CD4-positive, CD25-positive, alpha-beta regulatory T cell (primary cell): ENCODE results near the gene TOM1L2. TPM values are rescaled to one million over a fixed set of nuclear protein-coding genes. Genes with fewer than 3 reads are reported as not detected.

ENCODE experiments used
- ATAC-seq, 2 donors: fragments of 150-1000 bp; cut with Tn5 transposase; one replicate each; pipeline ENCODE4 v1.10.0; 2021; ENCODE audit warnings: low read depth in 2 of 2, moderate number of reproducible peaks in 2 of 2, moderate library complexity in 1 of 2
- DNase-seq, 3 donors: peaks; one replicate each; pipeline versions ENCODE4 v3.0.0 to v3.0.0-alpha.2; 2012 to 2022; ENCODE audit warnings: mixed read lengths in 1 of 3
- H3K27ac ChIP-seq: one replicate; pipeline ENCODE4 v1.7.0; 2013; ENCODE audit warnings: mild to moderate bottlenecking, low read length; ENCODE audit not compliant: insufficient read depth, poor library complexity, severe bottlenecking
- H3K27me3 ChIP-seq: one replicate; pipeline ENCODE4 v1.7.0; 2013; ENCODE audit warnings: low read length; ENCODE audit not compliant: control insufficient read depth, insufficient read depth
- H3K36me3 ChIP-seq: one replicate; pipeline ENCODE4 v1.7.0; 2013; ENCODE audit warnings: mild to moderate bottlenecking, low read length, moderate library complexity; ENCODE audit not compliant: control insufficient read depth, insufficient read depth
- H3K4me1 ChIP-seq: 2 replicates; pipeline ENCODE4 v1.7.0; 2013; ENCODE audit warnings: mild to moderate bottlenecking, low read length; ENCODE audit not compliant: insufficient read depth, control insufficient read depth, poor library complexity, severe bottlenecking
- H3K4me3 ChIP-seq: one replicate; pipeline ENCODE4 v1.7.0; 2013; ENCODE audit warnings: low read depth, mild to moderate bottlenecking, low read length, moderate library complexity
- H3K9me3 ChIP-seq, 2 experiments: 1 replicate in 1 of 2; 2 replicates in 1 of 2; pipeline ENCODE4 v1.7.0; 2013; ENCODE audit warnings: low read length in 2 of 2, mild to moderate bottlenecking in 1 of 2, moderate library complexity in 1 of 2; ENCODE audit not compliant: control insufficient read depth in 2 of 2
- H3K27ac Mint-ChIP-seq, 3 donors: one replicate each; pipeline ENCODE4 v1.8.0; 2020 to 2022; ENCODE audit warnings: mild to moderate bottlenecking in 3 of 3, mixed read lengths in 3 of 3, moderate library complexity in 2 of 3
- H3K27me3 Mint-ChIP-seq: one replicate; pipeline ENCODE4 v1.8.0; 2022; ENCODE audit warnings: mild to moderate bottlenecking, mixed read lengths
- H3K36me3 Mint-ChIP-seq: one replicate; pipeline ENCODE4 v1.8.0; 2020; ENCODE audit warnings: mixed read lengths
- H3K4me1 Mint-ChIP-seq, 4 donors: one replicate each; pipeline ENCODE4 v1.8.0; 2020 to 2022; ENCODE audit warnings: mixed read lengths in 4 of 4, mild to moderate bottlenecking in 1 of 4
- H3K4me3 Mint-ChIP-seq, 4 donors: one replicate each; pipeline ENCODE4 v1.8.0; 2020 to 2022; ENCODE audit warnings: mild to moderate bottlenecking in 4 of 4, mixed read lengths in 4 of 4, moderate library complexity in 3 of 4
- H3K9me3 Mint-ChIP-seq, 7 donors: one replicate each; pipeline ENCODE4 v1.8.0; 2020 to 2022; ENCODE audit warnings: mixed read lengths in 7 of 7, mild to moderate bottlenecking in 3 of 7, moderate library complexity in 2 of 7
- polyA plus RNA-seq, 4 donors: library from polyadenylated mRNA; unstranded; fragments of 300-500 nt; fragmentation: Illumina TruSeq; gene quantifications; one replicate each; pipeline ENCODE4 v1.2.3, GENCODE V29; 2021
- total RNA-seq: library from RNA; stranded (reverse); gene quantifications from one replicate; pipeline ENCODE4 v1.2.3, GENCODE V29; 2022

Gene TOM1L2
- total and polyA plus RNA-seq, 5 donors from 2014 or later, result 4.0 to 50.8 (median 6.7) TPM

GRCh38 chr17:17800504-17801021 lies 171.6 kb downstream of the TOM1L2 start:
- ATAC-seq (no peak), DNase-seq (no peak)
- no peak overlapping the region for H3K27ac Mint-ChIP-seq
- Histone ChIP-seq H3K36me3 (no peaks in the 10 kb centered on the region), H3K27me3 (no peaks in the 10 kb centered on the region), H3K4me1 (no peaks in the 10 kb centered on the region), H3K9me3 (no peaks in the 10 kb centered on the region), H3K4me3 (no peak overlapping the region), H3K27ac (no peak overlapping the region)
- H3K36me3 Mint-ChIP-seq, result peaks cover 9% of the 10 kb centered on the region
- no peak overlapping the region for H3K4me3 Mint-ChIP-seq
- H3K27me3 Mint-ChIP-seq, result no peaks in the 10 kb centered on the region
- no peaks in the 10 kb centered on the region for H3K9me3 Mint-ChIP-seq
- H3K4me1 Mint-ChIP-seq, result no peaks in the 10 kb centered on the region

GRCh38 chr17:17798573-17799255 lies 173.5 kb downstream of the TOM1L2 start:
- H3K9me3 Mint-ChIP-seq, result no peaks in the 10 kb centered on the region
- H3K27me3 Mint-ChIP-seq, result no peaks in the 10 kb centered on the region
- H3K36me3 Mint-ChIP-seq, result peaks cover 2% of the 10 kb centered on the region
- no peak overlapping the region for H3K27ac Mint-ChIP-seq
- peaks cover 0 to 4% (median 2%) of the 10 kb centered on the region in 4 donors for H3K4me1 Mint-ChIP-seq
- Histone ChIP-seq H3K4me1 (peaks cover 2% of the 10 kb centered on the region), H3K9me3 (no peaks in the 10 kb centered on the region), H3K27me3 (no peaks in the 10 kb centered on the region), H3K36me3 (no peaks in the 10 kb centered on the region), H3K4me3 (no peak overlapping the region), H3K27ac (no peak overlapping the region)
- DNase-seq, result no peak
- no peak for ATAC-seq
- no peak overlapping the region for H3K4me3 Mint-ChIP-seq

GRCh38 chr17:17798010-17798556 lies 174.1 kb downstream of the TOM1L2 start:
- Mint-ChIP-seq H3K27me3 (no peaks in the 10 kb centered on the region), H3K9me3 (no peaks in the 10 kb centered on the region), H3K36me3 (no peaks in the 10 kb centered on the region), H3K27ac (no peak overlapping the region), H3K4me3 (no peak overlapping the region), H3K4me1 (peaks cover 0 to 10% (median 4%) of the 10 kb centered on the region in 4 donors)
- Histone ChIP-seq H3K36me3 (no peaks in the 10 kb centered on the region), H3K9me3 (no peaks in the 10 kb centered on the region), H3K4me1 (peaks cover 8% of the 10 kb centered on the region), H3K27me3 (no peaks in the 10 kb centered on the region), H3K27ac (no peak overlapping the region), H3K4me3 (no peak overlapping the region)
- no peak for DNase-seq
- no peak for ATAC-seq

- Histone ChIP-seq H3K27ac (no peak overlapping the region), H3K27me3 (no peaks in the 10 kb centered on the region), H3K36me3 (no peaks in the 10 kb centered on the region), H3K4me3 (no peak overlapping the region), H3K9me3 (no peaks in the 10 kb centered on the region), H3K4me1 (peaks cover 16% of the 10 kb centered on the region)
- no peaks in the 10 kb centered on the region for H3K36me3 Mint-ChIP-seq
- H3K4me1 Mint-ChIP-seq, result peaks cover 0 to 18% (median 5%) of the 10 kb centered on the region in 4 donors
- no peak for DNase-seq
- H3K27me3 Mint-ChIP-seq, result no peaks in the 10 kb centered on the region
- ATAC-seq, result no peak
- no peak overlapping the region for H3K27ac Mint-ChIP-seq
- no peak overlapping the region for H3K4me3 Mint-ChIP-seq
- no peaks in the 10 kb centered on the region for H3K9me3 Mint-ChIP-seq
Observed at GRCh38 chr17:17797119-17797809, 174.9 kb downstream of the TOM1L2 start.

GRCh38 chr17:17796787-17797061 lies 175.5 kb downstream of the TOM1L2 start:
- peaks cover 0 to 23% (median 8%) of the 10 kb centered on the region in 4 donors for H3K4me1 Mint-ChIP-seq
- ATAC-seq (no peak), DNase-seq (no peak)
- Histone ChIP-seq H3K27ac (no peak overlapping the region), H3K9me3 (no peaks in the 10 kb centered on the region), H3K4me1 (peaks cover 20% of the 10 kb centered on the region), H3K36me3 (no peaks in the 10 kb centered on the region), H3K4me3 (no peak overlapping the region), H3K27me3 (no peaks in the 10 kb centered on the region)
- H3K9me3 Mint-ChIP-seq, result no peaks in the 10 kb centered on the region
- no peaks in the 10 kb centered on the region for H3K27me3 Mint-ChIP-seq
- H3K36me3 Mint-ChIP-seq, result no peaks in the 10 kb centered on the region
- no peak overlapping the region for H3K27ac Mint-ChIP-seq
- H3K4me3 Mint-ChIP-seq, result no peak overlapping the region

- ATAC-seq, result no peak
- H3K27ac Mint-ChIP-seq, result no peak overlapping the region
Observed at GRCh38 chr17:17795946-17796786, 176.0 kb downstream of the TOM1L2 start.

GRCh38 chr17:17795296-17795695 lies 176.9 kb downstream of the TOM1L2 start:
- H3K4me3 Mint-ChIP-seq, result no peak overlapping the region

More at GRCh38 chr17:17795946-17796786, 176.0 kb downstream of the TOM1L2 start:
- no peaks in the 10 kb centered on the region for H3K27me3 Mint-ChIP-seq
- no peaks in the 10 kb centered on the region for H3K9me3 Mint-ChIP-seq
- H3K36me3 Mint-ChIP-seq, result no peaks in the 10 kb centered on the region
- DNase-seq, result no peak
- Histone ChIP-seq H3K27ac (no peak overlapping the region), H3K9me3 (no peaks in the 10 kb centered on the region), H3K36me3 (no peaks in the 10 kb centered on the region), H3K4me3 (no peak overlapping the region), H3K27me3 (no peaks in the 10 kb centered on the region), H3K4me1 (peaks cover 20% of the 10 kb centered on the region)
- peaks cover 0 to 25% (median 9%) of the 10 kb centered on the region in 4 donors for H3K4me1 Mint-ChIP-seq
- H3K4me3 Mint-ChIP-seq, result no peak overlapping the region

More at GRCh38 chr17:17795296-17795695, 176.9 kb downstream of the TOM1L2 start:
- H3K36me3 ChIP-seq, result no peaks in the 10 kb centered on the region
- no peaks in the 10 kb centered on the region for H3K27me3 Mint-ChIP-seq
- H3K9me3 Mint-ChIP-seq, result no peaks in the 10 kb centered on the region
- no peak overlapping the region for H3K27ac ChIP-seq
- H3K4me1 Mint-ChIP-seq, result peaks cover 0 to 29% (median 9%) of the 10 kb centered on the region in 4 donors
- ATAC-seq (no peak), DNase-seq (no peak)
- no peaks in the 10 kb centered on the region for H3K9me3 ChIP-seq
- H3K4me1 ChIP-seq, result peaks cover 20% of the 10 kb centered on the region
- H3K27ac Mint-ChIP-seq, result no peak overlapping the region
- H3K27me3 ChIP-seq, result no peaks in the 10 kb centered on the region
- H3K36me3 Mint-ChIP-seq, result no peaks in the 10 kb centered on the region
- no peak overlapping the region for H3K4me3 ChIP-seq
